Measurements from ENCODE around the gene POLR1E.
"Not testable (repeated sequence)": the region's sequence is repeated elsewhere in the genome, so short reads cannot be mapped to it uniquely, and the experiment has no call there.

Gene POLR1E

DNA sequence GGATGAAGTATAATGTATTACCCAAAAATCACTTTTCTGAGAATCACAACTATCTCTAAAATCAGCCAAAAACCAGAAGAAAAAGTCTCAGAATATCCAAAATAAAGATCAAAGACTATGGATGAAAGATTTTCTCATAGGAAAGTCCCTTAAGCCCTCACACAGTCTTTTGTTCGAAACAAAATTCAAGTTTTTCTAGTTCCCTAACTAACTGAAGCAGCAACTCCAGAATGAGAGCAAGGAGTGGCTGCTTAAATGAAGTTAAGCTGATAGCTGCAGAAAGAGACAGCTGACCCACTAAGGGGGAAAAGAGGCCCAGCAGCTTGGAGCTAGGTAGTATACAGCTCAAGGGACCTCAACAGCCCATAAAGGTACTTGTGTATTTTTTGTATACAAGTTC, 28.9 kb upstream of the POLR1E start:
- TF ChIP-seq, protein P1, sequence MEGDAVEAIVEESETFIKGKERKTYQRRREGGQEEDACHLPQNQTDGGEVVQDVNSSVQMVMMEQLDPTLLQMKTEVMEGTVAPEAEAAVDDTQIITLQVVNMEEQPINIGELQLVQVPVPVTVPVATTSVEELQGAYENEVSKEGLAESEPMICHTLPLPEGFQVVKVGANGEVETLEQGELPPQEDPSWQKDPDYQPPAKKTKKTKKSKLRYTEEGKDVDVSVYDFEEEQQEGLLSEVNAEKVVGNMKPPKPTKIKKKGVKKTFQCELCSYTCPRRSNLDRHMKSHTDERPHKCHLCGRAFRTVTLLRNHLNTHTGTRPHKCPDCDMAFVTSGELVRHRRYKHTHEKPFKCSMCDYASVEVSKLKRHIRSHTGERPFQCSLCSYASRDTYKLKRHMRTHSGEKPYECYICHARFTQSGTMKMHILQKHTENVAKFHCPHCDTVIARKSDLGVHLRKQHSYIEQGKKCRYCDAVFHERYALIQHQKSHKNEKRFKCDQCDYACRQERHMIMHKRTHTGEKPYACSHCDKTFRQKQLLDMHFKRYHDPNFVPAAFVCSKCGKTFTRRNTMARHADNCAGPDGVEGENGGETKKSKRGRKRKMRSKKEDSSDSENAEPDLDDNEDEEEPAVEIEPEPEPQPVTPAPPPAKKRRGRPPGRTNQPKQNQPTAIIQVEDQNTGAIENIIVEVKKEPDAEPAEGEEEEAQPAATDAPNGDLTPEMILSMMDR (IDR thresholded peaks at IDR 0.05; ENCODE audit: borderline replicate concordance, control extremely low read depth, extremely low read depth, insufficient read depth, missing control alignments): no peak
- in situ Hi-C loops (cut with MboI; ENCODE audit: low sequenced_read_pairs, unreplicated experiment): no loop called here
- no peak for DNase-seq (ENCODE audit: low spot score)

DNA sequence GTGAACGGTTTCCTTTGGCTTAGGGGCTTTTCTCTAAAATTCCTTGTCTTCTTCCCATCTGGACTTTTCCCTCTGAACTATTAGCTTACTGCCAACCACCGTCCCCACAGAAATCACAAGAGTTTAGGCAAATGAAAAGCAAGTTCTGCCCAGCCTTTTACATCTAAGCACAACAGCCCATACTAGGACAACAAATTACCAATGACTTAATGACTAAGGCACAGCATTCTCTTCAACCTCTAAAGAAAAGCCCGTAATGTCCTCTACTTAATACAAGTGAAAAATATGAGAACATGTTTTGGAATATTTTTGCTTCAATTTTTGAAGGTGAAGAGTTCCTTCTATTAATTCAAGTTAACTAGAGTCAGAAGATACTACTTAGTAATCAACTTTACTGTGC, 21.7 kb upstream of the POLR1E start:
- in situ Hi-C loops (cut with MboI; ENCODE audit: low sequenced_read_pairs, unreplicated experiment): no loop called here
- DNase-seq (ENCODE audit: low spot score): no peak
- TF ChIP-seq, protein P1 (IDR thresholded peaks at IDR 0.05; ENCODE audit: borderline replicate concordance, control extremely low read depth, extremely low read depth, insufficient read depth, missing control alignments): no peak

DNA sequence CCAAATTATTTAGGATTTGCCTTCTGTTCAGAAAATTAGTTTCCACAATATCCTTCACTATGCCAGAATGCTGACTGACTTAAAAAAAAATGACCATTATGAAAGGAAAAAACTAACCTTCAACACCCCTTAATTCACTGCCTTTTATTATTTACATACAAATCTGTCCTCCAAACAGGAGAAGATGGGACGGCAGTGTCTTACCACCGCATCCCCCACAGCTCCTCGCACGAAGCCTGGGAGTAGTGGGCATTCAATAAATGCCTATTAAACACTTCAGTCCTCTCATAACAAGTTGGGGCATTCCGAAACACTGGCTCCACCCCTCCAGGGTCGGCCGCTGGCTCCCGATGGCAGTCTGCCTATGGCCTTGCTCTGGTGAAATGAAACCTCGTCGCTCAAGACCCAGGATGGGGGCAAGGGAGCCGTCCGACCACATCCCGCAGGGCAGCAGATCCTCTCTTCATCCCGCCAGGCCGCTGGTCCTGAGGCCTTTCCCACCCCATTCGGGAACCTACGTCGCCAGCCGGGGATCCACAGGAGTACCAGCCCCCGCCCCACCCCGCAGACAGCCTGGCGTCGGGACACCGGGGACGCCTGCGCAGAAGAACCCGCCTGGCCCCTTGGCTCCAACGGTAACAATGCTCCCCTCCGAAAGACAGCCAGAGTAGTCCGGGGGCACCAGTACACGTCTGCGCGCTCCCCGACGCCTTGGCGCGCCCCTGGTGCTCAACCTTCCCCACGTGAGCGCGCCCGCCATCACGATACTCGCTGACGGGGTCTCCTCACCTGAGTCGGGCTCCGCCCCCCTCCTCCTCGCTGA, 21.1 kb upstream of the POLR1E start:
- DNase-seq (ENCODE audit: low spot score): peak; percentile 56

GRCh38 chr9:37465249-37466036, 20.3 kb upstream of the POLR1E start, which contains the start of gene ZBTB5:
TSS of gene ZBTB5 (minus strand) at chr9:37465450. CDS start at chr9:37442551, 22,899 bp downstream.
- TF ChIP-seq, protein P1 (IDR thresholded peaks at IDR 0.05; ENCODE audit: borderline replicate concordance, control extremely low read depth, extremely low read depth, insufficient read depth, missing control alignments): no peak
- in situ Hi-C loops (cut with MboI; ENCODE audit: low sequenced_read_pairs, unreplicated experiment): no loop called here
- DNase-seq (ENCODE audit: low spot score): peak; percentile 97

More for the DNA sequence above, 21.1 kb upstream of the POLR1E start:
- in situ Hi-C loops (cut with MboI; ENCODE audit: low sequenced_read_pairs, unreplicated experiment): no loop called here
- TF ChIP-seq, protein P1 (IDR thresholded peaks at IDR 0.05; ENCODE audit: borderline replicate concordance, control extremely low read depth, extremely low read depth, insufficient read depth, missing control alignments): no peak

- DNase-seq (ENCODE audit: low spot score): peak; percentile 55
- in situ Hi-C loops (cut with MboI; ENCODE audit: low sequenced_read_pairs, unreplicated experiment): no loop called here
- TF ChIP-seq, protein P1 (IDR thresholded peaks at IDR 0.05; ENCODE audit: borderline replicate concordance, control extremely low read depth, extremely low read depth, insufficient read depth, missing control alignments): no peak
These were observed 19.6 kb upstream of the POLR1E start for GRCh38 chr9:37466037-37466709.

DNA sequence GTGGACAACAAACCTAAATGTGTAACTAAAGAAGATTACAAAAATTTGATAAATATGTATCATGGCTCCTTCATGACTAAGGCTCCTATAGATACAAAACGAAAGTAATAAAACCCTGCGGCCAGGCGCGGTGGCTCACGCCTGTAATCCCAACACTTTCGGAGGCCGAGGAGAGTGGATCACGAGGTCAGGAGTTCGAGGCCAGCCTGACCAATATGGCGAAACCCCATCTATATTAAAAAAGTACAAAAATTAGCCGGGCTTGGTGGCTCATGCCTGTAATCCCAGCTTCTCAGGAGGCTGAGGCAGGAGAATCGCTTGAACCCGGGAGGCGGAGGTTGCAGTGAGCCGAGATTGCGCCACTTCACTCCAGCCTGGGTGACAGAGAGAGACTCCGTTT, 18.2 kb upstream of the POLR1E start:
- in situ Hi-C loops (cut with MboI; ENCODE audit: low sequenced_read_pairs, unreplicated experiment): not testable (repeated sequence)

More for the DNA sequence above, 18.2 kb upstream of the POLR1E start:
- DNase-seq (ENCODE audit: low spot score): not testable (repeated sequence)

Data from GM13976 (cell line).